ENCODE data around the gene KDM4B.

DNA sequence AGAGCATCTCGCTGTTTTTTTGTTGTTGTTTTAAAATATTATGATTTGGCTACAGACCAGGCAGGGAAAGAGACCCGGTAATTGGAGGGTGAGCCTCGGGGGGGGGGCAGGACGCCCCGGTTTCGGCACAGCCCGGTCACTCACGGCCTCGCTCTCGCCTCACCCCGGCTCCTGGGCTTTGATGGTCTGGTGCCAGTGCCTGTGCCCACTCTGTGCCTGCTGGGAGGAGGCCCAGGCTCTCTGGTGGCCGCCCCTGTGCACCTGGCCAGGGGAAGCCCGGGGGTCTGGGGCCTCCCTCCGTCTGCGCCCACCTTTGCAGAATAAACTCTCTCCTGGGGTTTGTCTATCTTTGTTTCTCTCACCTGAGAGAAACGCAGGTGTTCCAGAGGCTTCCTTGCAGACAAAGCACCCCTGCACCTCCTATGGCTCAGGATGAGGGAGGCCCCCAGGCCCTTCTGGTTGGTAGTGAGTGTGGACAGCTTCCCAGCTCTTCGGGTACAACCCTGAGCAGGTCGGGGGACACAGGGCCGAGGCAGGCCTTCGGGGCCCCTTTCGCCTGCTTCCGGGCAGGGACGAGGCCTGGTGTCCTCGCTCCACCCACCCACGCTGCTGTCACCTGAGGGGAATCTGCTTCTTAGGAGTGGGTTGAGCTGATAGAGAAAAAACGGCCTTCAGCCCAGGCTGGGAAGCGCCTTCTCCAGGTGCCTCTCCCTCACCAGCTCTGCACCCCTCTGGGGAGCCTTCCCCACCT lies 183.3 kb downstream of the KDM4B start:
- TF ChIP-seq, protein P1, sequence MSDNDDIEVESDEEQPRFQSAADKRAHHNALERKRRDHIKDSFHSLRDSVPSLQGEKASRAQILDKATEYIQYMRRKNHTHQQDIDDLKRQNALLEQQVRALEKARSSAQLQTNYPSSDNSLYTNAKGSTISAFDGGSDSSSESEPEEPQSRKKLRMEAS (IDR thresholded peaks at IDR 0.05; ENCODE audit: low read depth), result no peak
- TF ChIP-seq, protein P2, sequence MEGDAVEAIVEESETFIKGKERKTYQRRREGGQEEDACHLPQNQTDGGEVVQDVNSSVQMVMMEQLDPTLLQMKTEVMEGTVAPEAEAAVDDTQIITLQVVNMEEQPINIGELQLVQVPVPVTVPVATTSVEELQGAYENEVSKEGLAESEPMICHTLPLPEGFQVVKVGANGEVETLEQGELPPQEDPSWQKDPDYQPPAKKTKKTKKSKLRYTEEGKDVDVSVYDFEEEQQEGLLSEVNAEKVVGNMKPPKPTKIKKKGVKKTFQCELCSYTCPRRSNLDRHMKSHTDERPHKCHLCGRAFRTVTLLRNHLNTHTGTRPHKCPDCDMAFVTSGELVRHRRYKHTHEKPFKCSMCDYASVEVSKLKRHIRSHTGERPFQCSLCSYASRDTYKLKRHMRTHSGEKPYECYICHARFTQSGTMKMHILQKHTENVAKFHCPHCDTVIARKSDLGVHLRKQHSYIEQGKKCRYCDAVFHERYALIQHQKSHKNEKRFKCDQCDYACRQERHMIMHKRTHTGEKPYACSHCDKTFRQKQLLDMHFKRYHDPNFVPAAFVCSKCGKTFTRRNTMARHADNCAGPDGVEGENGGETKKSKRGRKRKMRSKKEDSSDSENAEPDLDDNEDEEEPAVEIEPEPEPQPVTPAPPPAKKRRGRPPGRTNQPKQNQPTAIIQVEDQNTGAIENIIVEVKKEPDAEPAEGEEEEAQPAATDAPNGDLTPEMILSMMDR (IDR thresholded peaks at IDR 0.05), result no peak
- TF ChIP-seq, protein P3, sequence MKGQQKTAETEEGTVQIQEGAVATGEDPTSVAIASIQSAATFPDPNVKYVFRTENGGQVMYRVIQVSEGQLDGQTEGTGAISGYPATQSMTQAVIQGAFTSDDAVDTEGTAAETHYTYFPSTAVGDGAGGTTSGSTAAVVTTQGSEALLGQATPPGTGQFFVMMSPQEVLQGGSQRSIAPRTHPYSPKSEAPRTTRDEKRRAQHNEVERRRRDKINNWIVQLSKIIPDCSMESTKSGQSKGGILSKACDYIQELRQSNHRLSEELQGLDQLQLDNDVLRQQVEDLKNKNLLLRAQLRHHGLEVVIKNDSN (IDR thresholded peaks at IDR 0.05; ENCODE audit: borderline replicate concordance, low read depth), result no peak
- no peak for TF ChIP-seq YY1 (IDR thresholded peaks at IDR 0.05; ENCODE audit: low read depth)
- TF ChIP-seq EP300 (IDR thresholded peaks at IDR 0.05; ENCODE audit: borderline replicate concordance in 1 of 2, low read depth in 1 of 2, low read length in 1 of 2), result no peak
- TF ChIP-seq, protein P4, sequence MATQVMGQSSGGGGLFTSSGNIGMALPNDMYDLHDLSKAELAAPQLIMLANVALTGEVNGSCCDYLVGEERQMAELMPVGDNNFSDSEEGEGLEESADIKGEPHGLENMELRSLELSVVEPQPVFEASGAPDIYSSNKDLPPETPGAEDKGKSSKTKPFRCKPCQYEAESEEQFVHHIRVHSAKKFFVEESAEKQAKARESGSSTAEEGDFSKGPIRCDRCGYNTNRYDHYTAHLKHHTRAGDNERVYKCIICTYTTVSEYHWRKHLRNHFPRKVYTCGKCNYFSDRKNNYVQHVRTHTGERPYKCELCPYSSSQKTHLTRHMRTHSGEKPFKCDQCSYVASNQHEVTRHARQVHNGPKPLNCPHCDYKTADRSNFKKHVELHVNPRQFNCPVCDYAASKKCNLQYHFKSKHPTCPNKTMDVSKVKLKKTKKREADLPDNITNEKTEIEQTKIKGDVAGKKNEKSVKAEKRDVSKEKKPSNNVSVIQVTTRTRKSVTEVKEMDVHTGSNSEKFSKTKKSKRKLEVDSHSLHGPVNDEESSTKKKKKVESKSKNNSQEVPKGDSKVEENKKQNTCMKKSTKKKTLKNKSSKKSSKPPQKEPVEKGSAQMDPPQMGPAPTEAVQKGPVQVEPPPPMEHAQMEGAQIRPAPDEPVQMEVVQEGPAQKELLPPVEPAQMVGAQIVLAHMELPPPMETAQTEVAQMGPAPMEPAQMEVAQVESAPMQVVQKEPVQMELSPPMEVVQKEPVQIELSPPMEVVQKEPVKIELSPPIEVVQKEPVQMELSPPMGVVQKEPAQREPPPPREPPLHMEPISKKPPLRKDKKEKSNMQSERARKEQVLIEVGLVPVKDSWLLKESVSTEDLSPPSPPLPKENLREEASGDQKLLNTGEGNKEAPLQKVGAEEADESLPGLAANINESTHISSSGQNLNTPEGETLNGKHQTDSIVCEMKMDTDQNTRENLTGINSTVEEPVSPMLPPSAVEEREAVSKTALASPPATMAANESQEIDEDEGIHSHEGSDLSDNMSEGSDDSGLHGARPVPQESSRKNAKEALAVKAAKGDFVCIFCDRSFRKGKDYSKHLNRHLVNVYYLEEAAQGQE (IDR thresholded peaks at IDR 0.05; ENCODE audit: low read depth, low read length), result no peak
- TF ChIP-seq SMC3 (IDR thresholded peaks at IDR 0.05; ENCODE audit: low read depth, low read length), result no peak
- no peak for TF ChIP-seq POLR2AphosphoS5 (IDR thresholded peaks at IDR 0.05; ENCODE audit: low read depth, low read length)
- TF ChIP-seq GABPA (IDR thresholded peaks at IDR 0.05; ENCODE audit: low read depth), result no peak
